Stimulated activated CD8-positive, alpha-beta memory T cell treated with anti-CD3 and anti-CD28 coated beads, Interleukin-2, amount 100 ng/mL, for 1 hour (primary cell): ENCODE measurements around the gene PPFIBP1.
"Not testable (repeated sequence)": the region's sequence is repeated elsewhere in the genome, so short reads cannot be mapped to it uniquely, and the experiment has no call there.

Source experiments
- DNase-seq, 2 donors: peaks; one replicate each; pipeline ENCODE4 v3.0.0-alpha.2; 2020; ENCODE audit warnings: low read depth in 2 of 2

PPFIBP1 gene

GRCh38 chr12:27592548-27592947 is 68.5 kb downstream of the PPFIBP1 start:
- no peak for DNase-seq

DNA sequence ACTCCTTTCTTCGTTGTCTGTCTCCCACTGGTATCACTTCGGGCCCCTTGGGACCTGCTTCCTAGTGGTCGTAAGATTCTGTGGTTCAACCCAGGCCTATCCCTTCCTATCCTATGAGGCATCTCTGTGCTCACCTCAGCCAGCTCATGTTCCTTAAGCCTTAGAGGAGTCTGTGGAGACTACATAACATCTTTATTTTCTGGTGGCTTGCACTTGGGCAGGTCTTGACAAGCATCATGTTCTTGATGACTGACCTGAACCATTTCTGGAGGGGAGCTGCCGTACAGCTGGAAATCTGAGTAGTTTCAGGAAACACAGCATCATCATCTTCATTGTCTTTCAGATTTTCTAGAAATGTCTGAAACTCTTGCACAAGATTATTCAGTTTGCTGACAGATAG is 69.3 kb downstream of the PPFIBP1 start:
- no peak for DNase-seq

DNA sequence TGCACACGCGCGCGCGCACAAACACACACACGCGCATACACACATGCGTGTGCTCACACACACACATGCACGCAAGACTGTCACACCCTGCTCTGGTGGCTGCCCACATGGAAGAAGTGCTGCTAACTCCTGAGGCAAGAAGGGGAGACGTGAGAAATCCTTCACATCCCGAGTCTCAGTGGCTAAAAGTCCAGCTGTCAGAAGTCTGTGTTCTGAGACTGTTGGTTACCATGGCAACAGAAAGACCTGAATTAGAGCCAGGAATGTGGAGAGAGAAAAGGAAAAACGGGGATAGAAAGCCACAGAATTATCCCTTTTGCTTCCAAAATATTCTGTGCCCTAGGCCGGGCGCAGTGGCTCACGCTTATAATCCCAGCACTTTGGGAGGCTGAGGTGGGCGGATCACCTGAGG is 71.2 kb downstream of the PPFIBP1 start:
- no peak for DNase-seq

GRCh38 chr12:27598866-27599265 is 74.9 kb downstream of the PPFIBP1 start:
- DNase-seq, result not testable (repeated sequence)

DNA sequence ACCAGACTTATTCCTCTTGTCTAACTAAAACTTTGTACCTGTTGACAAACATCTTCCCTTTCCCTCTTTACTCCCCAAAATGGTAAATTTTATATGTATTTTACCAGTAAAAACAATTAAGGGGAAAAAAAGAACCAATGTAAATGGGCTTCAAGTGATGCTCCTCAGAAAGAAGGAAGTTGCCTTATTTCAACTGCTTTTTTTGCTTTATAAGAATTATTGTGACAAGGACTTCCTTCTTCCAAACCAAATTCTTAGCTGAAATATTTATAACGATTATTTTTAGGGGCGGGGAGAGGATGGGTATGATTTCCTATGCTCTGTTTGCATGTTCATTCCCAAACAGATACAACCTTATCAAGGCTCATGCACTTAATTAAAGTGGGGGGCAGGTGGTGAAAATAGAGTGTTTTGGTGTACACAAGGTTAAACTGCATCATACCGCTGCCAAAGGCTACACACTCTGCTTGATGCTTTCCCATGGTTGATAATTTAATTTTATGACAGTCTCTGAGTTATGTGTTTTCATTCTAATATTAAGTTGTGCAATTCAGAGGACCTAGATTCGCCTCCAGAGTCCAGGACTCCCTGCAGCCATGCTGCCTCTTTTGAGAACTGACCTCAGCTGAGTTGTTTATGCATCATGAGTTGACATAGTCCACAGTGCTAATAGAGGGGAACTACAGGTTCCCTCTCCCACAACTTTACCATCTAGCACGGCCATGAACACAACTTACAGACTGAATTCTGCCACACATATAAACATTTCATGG is 77.2 kb downstream of the PPFIBP1 start:
- not testable (repeated sequence) for DNase-seq

DNA sequence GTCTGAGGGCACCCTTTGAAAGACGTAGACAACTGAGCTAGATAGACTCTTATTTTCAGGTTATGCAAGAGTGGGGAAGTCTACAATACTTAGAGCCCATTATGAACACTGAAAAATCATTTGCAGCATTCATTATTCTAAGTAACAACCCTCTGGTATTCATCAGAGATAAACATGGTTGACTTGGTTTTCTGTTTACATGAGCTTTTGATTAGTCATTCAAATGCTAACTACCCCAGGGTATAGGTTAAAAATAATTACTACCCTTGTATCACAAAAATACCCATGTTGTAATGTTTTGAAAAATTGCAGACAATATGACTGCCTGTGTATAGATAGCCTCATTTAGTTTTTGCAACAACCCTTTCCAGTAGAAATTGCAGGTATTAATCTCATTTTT is 78.5 kb downstream of the PPFIBP1 start:
- DNase-seq, result no peak

DNA sequence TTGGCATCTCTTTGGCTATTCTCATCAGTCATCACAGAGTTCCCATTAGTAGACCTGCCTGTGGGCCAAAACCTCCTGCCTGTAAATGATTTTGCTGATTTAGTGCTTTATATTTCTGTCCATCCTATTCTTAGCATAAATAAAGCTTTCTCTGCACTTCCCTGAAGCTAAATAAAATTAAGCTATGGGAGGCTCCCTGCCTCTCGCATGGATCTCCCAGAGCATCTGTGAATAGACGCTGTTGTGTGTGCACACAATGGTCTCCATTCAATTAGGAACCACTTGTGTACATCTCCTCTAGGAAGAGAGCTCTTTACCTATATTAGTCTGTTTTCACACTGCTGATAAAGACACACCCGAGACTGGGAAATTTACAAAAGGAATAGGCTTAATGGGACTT is 80.4 kb downstream of the PPFIBP1 start:
- no peak for DNase-seq

GRCh38 chr12:27606986-27607385 is 83.0 kb downstream of the PPFIBP1 start:
- no peak for DNase-seq

DNA sequence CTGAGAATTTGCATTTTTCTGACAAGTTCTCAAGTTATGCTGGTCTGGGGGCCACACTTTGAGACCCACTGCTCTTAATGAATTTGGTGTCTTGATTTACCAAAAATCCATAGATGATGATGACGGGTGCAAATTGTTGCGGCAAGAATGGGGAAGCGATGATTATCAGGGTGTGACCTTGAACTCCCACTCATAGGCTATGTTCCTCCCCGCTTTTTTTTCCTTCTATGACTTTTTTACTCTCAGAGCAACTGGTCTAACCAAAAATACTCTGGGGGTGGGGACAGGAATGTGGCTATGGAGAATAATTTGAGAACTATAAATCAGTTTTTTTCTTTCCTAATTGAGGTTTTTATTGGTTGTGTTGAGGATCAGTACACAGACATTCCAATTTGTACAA is 83.6 kb downstream of the PPFIBP1 start:
- no peak for DNase-seq

DNA sequence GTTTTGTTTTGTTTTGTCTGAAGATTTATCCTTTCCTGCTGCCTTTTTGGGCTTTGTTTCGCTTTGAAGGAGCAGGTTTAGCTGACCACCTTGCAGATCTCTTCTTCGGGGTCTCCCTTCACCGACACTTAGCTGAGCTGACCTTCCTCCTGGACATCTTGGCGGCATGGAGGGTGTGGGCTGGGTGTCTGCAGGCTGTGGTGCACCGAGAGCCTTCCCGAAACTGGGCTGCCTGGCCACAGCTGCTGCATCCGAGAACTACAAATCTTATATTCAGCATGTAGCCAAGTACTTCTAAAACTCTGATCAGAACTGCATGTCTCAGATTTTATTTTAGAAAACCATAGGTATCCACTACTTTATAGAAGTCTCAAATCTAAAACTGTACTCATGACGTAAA is 84.9 kb downstream of the PPFIBP1 start:
- no peak for DNase-seq

- DNase-seq, result no peak
These were observed 86.4 kb downstream of the PPFIBP1 start for GRCh38 chr12:27610374-27610773.

GRCh38 chr12:27614386-27614785 is 90.4 kb downstream of the PPFIBP1 start:
- DNase-seq, result no peak

DNA sequence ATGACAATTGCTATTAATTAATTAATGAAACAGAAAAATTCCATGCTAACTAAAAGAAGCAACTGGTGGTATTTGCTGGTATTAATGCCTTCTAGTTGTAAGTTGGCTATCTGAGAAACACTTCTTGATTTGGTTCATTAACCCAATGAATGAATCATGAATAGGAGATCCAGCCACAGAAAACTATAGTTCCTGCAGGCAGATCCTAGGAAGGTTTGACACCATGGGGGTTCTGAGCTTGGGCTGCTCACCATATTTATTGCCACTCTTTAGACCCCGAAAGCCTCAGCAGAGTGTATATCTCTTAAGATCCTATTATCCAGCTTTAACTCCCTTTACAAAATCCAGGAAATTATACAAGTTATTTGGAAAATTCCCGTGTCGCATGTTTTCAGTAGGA is 90.9 kb downstream of the PPFIBP1 start:
- no peak for DNase-seq

DNA sequence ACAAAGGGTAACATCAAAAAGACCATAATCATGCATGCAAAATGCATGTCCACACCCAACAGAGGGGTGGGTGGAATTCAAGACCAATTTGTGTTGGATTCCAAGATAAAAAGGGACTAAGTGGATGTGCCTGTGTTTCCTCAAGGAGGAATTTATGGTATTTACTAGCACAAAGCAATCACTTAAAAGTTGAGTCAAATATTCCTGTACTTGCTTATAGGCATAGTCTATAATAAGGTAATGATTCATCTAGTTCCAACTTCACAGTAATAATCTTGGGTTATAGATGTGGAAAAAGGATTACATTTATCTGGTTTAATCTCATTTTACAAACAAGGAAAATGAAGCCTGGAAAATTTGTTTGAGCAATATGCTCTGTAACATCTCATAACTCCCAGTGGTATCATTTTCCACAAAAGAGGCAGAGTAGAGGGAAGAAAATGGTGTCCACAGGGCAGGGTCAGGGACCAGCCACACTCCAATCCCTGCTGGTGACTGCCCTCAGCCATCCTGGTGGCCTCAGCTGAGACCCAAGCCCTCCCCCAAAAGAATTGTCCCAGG is 91.4 kb downstream of the PPFIBP1 start:
- no peak for DNase-seq

DNA sequence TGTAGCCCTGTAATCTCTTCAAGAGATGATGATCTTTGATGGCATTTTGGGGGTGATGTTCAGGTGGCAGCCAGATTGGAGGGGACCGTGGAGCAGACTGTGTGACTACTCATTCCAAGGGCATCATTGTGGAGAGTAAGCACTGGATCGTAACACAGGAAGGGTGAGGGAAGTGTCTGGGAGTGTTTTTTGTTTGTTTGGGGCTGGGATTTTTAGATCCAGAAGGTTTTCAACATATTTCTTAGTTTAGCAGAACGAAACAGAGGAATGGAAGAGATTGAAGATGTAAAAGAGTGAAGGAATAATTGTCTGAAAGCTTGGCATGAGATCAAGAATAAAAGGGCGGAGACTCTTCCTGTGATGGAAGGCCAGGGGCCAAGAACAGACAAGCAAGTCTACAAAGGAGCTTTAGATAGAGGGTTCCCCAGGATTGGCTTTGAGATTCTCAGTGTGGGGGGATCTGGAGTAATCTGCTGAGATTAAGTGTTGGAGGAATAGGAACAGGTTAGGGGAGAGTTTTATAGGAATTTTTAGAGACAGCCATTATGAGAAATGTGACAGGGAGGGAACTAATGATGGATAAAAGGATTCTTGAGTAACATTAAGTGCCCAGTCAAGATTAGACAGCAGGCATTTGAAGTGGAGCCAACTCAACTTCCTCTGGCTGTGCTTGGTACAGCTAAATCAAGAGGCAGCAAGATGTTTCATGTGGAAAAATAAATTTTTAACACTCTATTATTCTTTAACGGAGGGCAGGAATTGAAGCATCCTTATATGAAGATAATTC is 92.5 kb downstream of the PPFIBP1 start:
- DNase-seq, result no peak

- DNase-seq, result no peak
These were observed 94.8 kb downstream of the PPFIBP1 start for GRCh38 chr12:27618836-27619235.

GRCh38 chr12:27619308-27619707 is 95.3 kb downstream of the PPFIBP1 start:
- DNase-seq, result no peak

DNA sequence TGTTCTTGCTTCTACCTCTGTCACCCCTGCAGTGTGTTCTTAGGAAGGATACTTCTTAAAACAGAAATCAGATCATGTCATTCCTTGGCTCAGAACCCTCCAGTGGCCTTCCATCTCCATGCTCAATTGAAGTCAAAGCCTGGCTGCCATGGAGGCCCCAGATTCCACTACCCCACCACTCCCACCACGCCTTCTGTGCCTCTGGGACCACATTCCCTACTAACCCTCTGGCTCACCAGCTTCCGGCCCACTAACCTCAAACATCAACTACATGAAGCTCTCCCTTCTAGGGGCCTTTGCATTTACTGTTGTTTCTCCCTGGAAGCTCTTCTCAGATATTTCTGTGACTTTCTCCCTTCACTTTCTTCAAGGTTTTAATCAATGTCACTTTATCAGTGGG is 96.1 kb downstream of the PPFIBP1 start:
- no peak for DNase-seq

DNA sequence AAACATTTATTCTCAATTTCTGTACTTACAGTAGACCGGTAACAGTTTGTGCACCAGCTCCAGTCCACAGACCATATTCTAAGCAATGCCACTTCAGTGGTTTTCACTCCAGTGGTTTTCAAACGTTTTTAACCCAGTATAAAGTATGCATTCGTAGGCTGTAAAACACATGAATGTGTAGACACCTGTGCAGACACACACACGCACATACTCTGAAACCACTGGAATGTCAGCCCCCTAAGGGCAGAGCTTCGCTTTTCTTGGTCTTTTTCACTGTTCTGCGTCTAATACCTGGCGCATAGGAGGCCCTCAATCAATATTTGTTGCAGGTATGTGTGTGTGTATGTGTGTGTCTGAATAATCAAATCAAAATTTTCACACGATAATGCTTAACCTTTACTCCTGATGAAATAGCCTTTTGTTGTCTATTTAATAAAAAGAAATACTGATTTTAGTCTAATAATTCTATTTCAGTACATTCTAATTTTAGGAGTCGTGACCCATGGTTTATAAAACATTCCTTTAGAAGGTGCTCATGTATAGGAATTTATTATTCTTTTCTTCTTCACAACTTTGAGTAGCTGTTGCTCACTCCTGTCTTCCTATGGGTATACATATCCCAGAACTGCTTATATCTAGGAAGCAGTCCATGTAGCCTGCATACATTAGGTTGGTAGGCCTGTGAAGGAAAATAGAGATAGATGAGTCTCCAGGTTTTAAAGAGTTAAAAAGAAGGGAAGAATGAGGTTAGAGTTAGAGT is 98.6 kb downstream of the PPFIBP1 start:
- no peak for DNase-seq

GRCh38 chr12:27623645-27624044 is 99.6 kb downstream of the PPFIBP1 start:
- DNase-seq, result no peak

DNA sequence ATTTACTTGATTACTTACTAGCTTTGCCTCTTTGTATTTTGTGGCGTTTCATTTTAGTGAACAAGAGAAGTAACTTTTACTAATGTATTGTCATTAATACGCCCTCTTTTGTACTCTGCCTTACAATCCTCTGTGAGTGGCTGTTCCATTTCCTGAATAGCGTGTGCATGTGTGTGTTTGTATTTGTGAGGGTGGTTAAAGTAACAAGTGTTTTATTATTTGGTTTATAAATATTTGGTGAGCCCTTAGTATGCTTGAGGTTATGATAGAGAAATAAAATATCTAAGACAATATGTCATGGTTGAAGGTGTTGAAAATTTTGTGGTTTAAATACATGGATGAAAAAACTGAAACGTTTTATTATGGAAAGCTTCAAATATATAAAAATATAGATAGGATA is 100.6 kb downstream of the PPFIBP1 start:
- no peak for DNase-seq
